ENCODE results near the gene SPRED2. TPM values are rescaled to one million over a fixed set of nuclear protein-coding genes. Genes with fewer than 3 reads are reported as not detected.
A peak's percentile ranks its signal among the peaks of the same experiment; 100 is the strongest.

Gene SPRED2
- total RNA-seq, 1 donor from 2014 or later, result 56.9 TPM

DNA sequence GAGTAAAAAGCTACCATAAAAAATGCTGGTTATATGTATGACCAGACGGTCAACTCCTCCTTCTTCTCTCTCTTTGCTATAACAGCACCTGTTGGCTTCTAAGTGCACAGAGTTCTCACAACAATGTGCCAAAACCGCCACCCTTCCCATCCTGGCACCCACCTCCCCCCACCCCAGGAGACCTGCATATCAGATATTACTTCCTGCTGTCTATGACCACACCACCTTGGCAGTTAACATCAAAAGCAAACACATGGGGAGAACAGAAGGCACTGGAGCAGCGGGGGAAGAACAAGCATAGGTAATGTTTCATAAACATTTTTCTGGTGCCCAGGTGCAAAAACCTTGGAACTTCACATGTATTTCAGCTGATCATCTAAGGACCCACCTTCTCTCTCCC is 15.5 kb downstream of the SPRED2 start:
- Histone ChIP-seq H3K4me3 (no peak overlapping the region), H3K9me3 (no peaks in the 10 kb centered on the region), H3K27me3 (no peaks in the 10 kb centered on the region), H3K36me3 (no peaks in the 10 kb centered on the region), H3K27ac (no peak overlapping the region), H3K4me1 (peaks cover 39% of the 10 kb centered on the region)
- intact Hi-C loops (cut with DNase I), result no loop called here
- ATAC-seq (peak; percentile 75), DNase-seq (no peak)
- TF ChIP-seq, protein P1, sequence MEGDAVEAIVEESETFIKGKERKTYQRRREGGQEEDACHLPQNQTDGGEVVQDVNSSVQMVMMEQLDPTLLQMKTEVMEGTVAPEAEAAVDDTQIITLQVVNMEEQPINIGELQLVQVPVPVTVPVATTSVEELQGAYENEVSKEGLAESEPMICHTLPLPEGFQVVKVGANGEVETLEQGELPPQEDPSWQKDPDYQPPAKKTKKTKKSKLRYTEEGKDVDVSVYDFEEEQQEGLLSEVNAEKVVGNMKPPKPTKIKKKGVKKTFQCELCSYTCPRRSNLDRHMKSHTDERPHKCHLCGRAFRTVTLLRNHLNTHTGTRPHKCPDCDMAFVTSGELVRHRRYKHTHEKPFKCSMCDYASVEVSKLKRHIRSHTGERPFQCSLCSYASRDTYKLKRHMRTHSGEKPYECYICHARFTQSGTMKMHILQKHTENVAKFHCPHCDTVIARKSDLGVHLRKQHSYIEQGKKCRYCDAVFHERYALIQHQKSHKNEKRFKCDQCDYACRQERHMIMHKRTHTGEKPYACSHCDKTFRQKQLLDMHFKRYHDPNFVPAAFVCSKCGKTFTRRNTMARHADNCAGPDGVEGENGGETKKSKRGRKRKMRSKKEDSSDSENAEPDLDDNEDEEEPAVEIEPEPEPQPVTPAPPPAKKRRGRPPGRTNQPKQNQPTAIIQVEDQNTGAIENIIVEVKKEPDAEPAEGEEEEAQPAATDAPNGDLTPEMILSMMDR (IDR thresholded peaks at IDR 0.05), result no peak

DNA sequence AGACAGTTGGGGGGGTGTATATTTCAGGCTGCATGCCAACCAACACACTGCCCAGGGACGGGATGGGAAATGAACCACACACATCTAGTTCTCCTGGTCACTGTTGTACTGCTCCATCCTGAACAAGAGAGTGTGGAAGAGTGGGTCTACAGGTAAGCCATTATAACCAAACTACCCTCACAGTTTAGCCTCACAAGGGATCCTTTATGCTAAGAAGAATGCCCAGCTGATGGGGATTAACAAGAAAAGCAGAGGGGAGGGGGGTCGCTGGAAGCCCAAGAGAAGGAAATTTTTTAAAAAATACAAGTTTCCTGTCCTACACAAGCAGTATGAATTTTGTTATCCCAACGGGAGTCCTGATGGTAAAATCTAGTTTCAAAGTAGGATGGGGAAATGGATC is 16.1 kb downstream of the SPRED2 start:
- H3K27me3 ChIP-seq, result no peaks in the 10 kb centered on the region
- H3K27ac ChIP-seq, result no peak overlapping the region
- TF ChIP-seq, protein P1 (IDR thresholded peaks at IDR 0.05), result no peak
- DNase-seq (no peak), ATAC-seq (no peak)
- intact Hi-C loops (cut with DNase I), result no loop called here
- no peaks in the 10 kb centered on the region for H3K9me3 ChIP-seq
- no peak overlapping the region for H3K4me3 ChIP-seq
- H3K36me3 ChIP-seq, result no peaks in the 10 kb centered on the region
- peaks cover 41% of the 10 kb centered on the region for H3K4me1 ChIP-seq

DNA sequence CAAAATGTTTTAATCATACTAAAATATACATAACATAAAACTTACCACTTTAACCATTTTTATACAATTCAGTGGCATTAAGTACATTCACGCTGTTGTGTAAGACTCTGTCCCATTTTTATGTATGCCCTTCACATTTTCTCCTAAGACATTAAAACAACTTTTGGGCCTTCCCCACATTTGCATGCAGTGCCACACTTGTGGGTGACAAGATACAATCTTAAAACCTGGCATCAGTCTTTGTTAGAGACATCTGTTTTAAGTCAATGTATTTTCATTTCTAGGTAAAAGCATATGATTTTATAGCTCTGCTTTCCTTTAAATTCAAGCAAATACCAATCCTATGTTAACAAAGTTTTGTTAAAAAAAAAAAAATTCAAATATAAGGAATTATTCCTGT is 17.3 kb downstream of the SPRED2 start:
- H3K27me3 ChIP-seq, result no peaks in the 10 kb centered on the region
- H3K4me1 ChIP-seq, result peaks cover 29% of the 10 kb centered on the region
- no peaks in the 10 kb centered on the region for H3K36me3 ChIP-seq
- no peak overlapping the region for H3K27ac ChIP-seq
- TF ChIP-seq, protein P1 (IDR thresholded peaks at IDR 0.05), result no peak
- H3K4me3 ChIP-seq, result no peak overlapping the region
- intact Hi-C loops (cut with DNase I), result no loop called here
- ATAC-seq (no peak), DNase-seq (no peak)
- H3K9me3 ChIP-seq, result no peaks in the 10 kb centered on the region

DNA sequence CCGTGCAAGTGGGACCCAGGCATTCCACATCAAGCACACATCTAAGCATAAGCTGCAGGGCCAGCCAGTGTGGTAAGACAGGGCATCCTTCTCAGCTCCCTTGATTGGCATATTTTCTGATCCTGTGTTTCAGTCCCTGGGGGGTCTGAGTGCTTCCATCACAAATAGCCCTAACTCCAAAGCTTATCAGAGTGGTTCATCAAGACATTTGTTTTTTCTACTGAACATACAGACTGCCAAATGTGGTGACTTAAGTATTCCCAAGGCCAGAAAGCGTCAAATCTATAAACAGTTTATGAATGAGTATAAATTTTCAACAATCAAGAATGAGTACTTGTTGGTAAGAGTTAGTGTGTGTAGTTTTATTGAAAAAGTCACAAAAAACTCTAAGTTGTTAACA is 18.8 kb downstream of the SPRED2 start:
- Histone ChIP-seq H3K4me1 (peaks cover 29% of the 10 kb centered on the region), H3K9me3 (no peaks in the 10 kb centered on the region), H3K27ac (no peak overlapping the region), H3K4me3 (no peak overlapping the region), H3K36me3 (no peaks in the 10 kb centered on the region), H3K27me3 (no peaks in the 10 kb centered on the region)
- ATAC-seq (no peak), DNase-seq (no peak)
- intact Hi-C loops (cut with DNase I), result no loop called here
- TF ChIP-seq, protein P1 (IDR thresholded peaks at IDR 0.05), result no peak

DNA sequence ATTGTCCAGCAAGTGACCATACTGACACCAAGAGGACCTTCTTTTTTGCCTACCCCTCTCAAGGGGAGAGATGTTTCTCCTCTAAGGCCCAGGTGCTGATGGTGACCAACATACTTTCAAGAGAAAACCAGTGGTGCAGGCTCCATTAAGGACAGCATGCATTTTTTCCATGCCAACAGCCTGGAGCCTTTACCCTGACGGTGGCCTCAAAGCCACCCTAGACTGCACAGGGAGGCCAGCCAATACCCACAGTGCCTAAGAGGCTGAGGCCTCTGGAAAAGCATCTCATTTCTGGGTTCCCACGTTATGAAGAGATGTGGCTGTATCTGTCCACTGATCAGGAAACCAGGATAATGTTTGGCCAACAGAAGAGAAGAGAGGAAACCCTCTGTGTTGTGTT is 19.3 kb downstream of the SPRED2 start:
- peaks cover 29% of the 10 kb centered on the region for H3K4me1 ChIP-seq
- ATAC-seq, result no peak
- TF ChIP-seq, protein P1 (IDR thresholded peaks at IDR 0.05), result no peak
- no peaks in the 10 kb centered on the region for H3K9me3 ChIP-seq
- DNase-seq, result no peak
- no peak overlapping the region for H3K27ac ChIP-seq
- no peak overlapping the region for H3K4me3 ChIP-seq
- H3K27me3 ChIP-seq, result no peaks in the 10 kb centered on the region
- no peaks in the 10 kb centered on the region for H3K36me3 ChIP-seq
- intact Hi-C loops (cut with DNase I), result no loop called here

Data from upper lobe of right lung (tissue), 1 donor.